Measurements from ENCODE around the gene PIGB.
"Not testable (repeated sequence)": the region's sequence is repeated elsewhere in the genome, so short reads cannot be mapped to it uniquely, and the experiment has no call there.

PIGB gene

GRCh38 chr15:55318588-55319494 is at the start of gene PIGB, which contains the start of gene PIGBOS1:
TSS of gene PIGB (plus strand) at chr15:55319222. CDS start at chr15:55319251, 29 bp downstream.
TSS of gene PIGBOS1 (minus strand) at chr15:55319123. CDS start at chr15:55317792, 1,331 bp downstream.
- DNase-seq: peak; percentile 82

- DNase-seq: no peak
Measured at GRCh38 chr15:55270291-55270690, 48.7 kb upstream of the PIGB start.

GRCh38 chr15:55276324-55276723 is 42.7 kb upstream of the PIGB start:
- no peak for DNase-seq

- DNase-seq: peak; percentile 43
Measured at GRCh38 chr15:55277116-55277564, 41.9 kb upstream of the PIGB start.

- no peak for DNase-seq
Measured at GRCh38 chr15:55277715-55278114, 41.3 kb upstream of the PIGB start.

- no peak for DNase-seq
Measured at GRCh38 chr15:55279100-55279745, 39.8 kb upstream of the PIGB start.

GRCh38 chr15:55279746-55280351 is 39.2 kb upstream of the PIGB start:
- DNase-seq: peak; percentile 39

- not testable (repeated sequence) for DNase-seq
Measured at GRCh38 chr15:55280589-55280988, 38.4 kb upstream of the PIGB start.

GRCh38 chr15:55281517-55282228 is 37.3 kb upstream of the PIGB start:
- DNase-seq: no peak

GRCh38 chr15:55282284-55282833 is 36.7 kb upstream of the PIGB start:
- no peak for DNase-seq

GRCh38 chr15:55283379-55284147 is 35.5 kb upstream of the PIGB start:
- DNase-seq: no peak

- no peak for DNase-seq
Measured at GRCh38 chr15:55284426-55284825, 34.6 kb upstream of the PIGB start.

- not testable (repeated sequence) for DNase-seq
Measured at GRCh38 chr15:55286442-55287189, 32.4 kb upstream of the PIGB start.

- DNase-seq: no peak
Measured at GRCh38 chr15:55288006-55288717, 30.9 kb upstream of the PIGB start.

GRCh38 chr15:55289011-55289745 is 29.8 kb upstream of the PIGB start:
- peak; percentile 51 for DNase-seq

- peak; percentile 80 for DNase-seq
Measured at GRCh38 chr15:55289746-55290527, 29.1 kb upstream of the PIGB start, which contains the start of gene RAB27A. TSS of gene RAB27A (minus strand) at chr15:55289813. CDS start at chr15:55234934, 54,879 bp downstream.

- DNase-seq: peak; percentile 88
Measured at GRCh38 chr15:55290528-55291057, 28.4 kb upstream of the PIGB start.

- no peak for DNase-seq
Measured at GRCh38 chr15:55297315-55297714, 21.7 kb upstream of the PIGB start.
